H1 (cell line): ENCODE results near the gene C19orf47. TPM values are rescaled to one million over a fixed set of nuclear protein-coding genes. Genes with fewer than 3 reads are reported as not detected.

ENCODE experiments used
- MAX ChIP-seq: IDR thresholded peaks from 2 replicates; pipeline ENCODE4 v1.6.1; 2012; ENCODE audit warnings: inconsistent platforms
- RBBP5 ChIP-seq: IDR thresholded peaks from 2 replicates; pipeline ENCODE4 v1.7.1; 2012; ENCODE audit warnings: low read depth, mild to moderate bottlenecking, inconsistent platforms, low read length, moderate library complexity, borderline replicate concordance
- TAF1 ChIP-seq: IDR thresholded peaks from 2 replicates; pipeline ENCODE4 v1.6.1; 2011; ENCODE audit warnings: mild to moderate bottlenecking, low read depth, low read length
- polyA plus RNA-seq, 7 experiments: library from polyadenylated mRNA; depleted of rRNA in 3 of 7; stranded (reverse) in 5 of 7; unstranded in 2 of 7; fragments of >200 nt in 5 of 7; fragments of 200-250 nt in 2 of 7; gene quantifications; 1 replicate in 5 of 7; 2 replicates in 1 of 7; 4 replicates in 1 of 7; pipeline versions ENCODE4 v1.2.1 to v1.2.3, GENCODE V29; 2011 to 2013; ENCODE audit warnings: missing spikeins in 2 of 7, mixed read lengths in 2 of 7
- total RNA-seq: library from RNA; stranded (reverse); fragmentation: NEBNext Ultra II Directional; extraction: Animal tissue kit (Norgen Biotek cat#: 25700); gene quantifications from 2 replicates; pipeline ENCODE4 v1.2.1, GENCODE V29; 2021

The C19orf47 gene
- total and polyA plus RNA-seq, 2 of the 8 experiments (the other 6 are each of a cell fraction or from before 2014, with no cell fraction given), result 17.8 to 27.3 TPM

DNA sequence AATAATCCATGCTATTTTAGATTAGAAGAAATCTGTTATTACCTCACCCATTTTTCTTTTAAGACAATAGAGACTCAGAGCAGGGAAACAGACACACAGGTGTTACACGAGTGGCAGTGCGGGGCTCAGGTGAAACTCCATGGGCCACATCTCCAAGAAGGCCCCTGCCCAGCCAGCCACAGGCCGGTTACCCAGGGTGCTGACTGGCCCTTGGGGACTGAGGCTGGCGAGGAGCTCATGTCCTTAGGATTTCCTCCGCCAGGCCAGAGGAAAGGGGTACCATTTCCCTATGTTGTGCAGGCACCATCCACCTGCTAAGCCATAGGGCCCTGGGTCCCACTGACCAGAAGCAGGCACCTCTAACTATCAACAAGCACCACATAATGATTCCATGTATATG is 10.6 kb downstream of the C19orf47 start (continued):
- TF ChIP-seq TAF1 (no peak), MAX (no peak), RBBP5 (no peak)
